Measurements from ENCODE around the gene PLEKHA1.

The PLEKHA1 gene

DNA sequence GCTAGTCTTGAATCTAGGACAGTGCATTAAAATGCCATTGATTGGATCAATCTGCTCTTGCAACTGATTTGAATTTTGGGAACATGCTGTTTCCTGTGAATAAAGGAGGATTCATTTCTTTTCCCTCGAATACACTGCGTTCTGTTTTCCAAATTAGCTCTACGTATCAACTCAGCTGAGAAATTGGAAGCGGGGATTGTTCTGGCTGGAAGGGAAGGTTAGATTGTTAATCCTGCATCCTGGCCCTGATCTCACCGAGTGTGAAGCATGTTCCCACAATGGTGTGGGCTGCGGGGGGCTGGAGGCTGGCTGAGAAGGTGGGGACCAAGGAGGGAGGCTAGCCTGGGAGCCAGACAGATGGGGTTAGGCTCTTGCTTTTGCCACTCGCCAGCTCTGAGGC, 104.5 kb downstream of the PLEKHA1 start:
- Histone ChIP-seq H3K9me3 (ENCODE audit: control insufficient read depth, insufficient read depth, low read length) (peaks cover 2% of the 10 kb centered on the region), H3K4me3 (ENCODE audit: low read depth, low read length) (no peak overlapping the region), H3K36me3 (ENCODE audit: control insufficient read depth, insufficient read depth, low read length) (no peaks in the 10 kb centered on the region), H3K4me1 (ENCODE audit: control insufficient read depth, insufficient read depth, low read length) (peaks cover 13% of the 10 kb centered on the region), H3K27me3 (ENCODE audit: control insufficient read depth, insufficient read depth, low read length) (no peaks in the 10 kb centered on the region), H3K9ac (ENCODE audit: low read depth, low read length) (no peak overlapping the region)

DNA sequence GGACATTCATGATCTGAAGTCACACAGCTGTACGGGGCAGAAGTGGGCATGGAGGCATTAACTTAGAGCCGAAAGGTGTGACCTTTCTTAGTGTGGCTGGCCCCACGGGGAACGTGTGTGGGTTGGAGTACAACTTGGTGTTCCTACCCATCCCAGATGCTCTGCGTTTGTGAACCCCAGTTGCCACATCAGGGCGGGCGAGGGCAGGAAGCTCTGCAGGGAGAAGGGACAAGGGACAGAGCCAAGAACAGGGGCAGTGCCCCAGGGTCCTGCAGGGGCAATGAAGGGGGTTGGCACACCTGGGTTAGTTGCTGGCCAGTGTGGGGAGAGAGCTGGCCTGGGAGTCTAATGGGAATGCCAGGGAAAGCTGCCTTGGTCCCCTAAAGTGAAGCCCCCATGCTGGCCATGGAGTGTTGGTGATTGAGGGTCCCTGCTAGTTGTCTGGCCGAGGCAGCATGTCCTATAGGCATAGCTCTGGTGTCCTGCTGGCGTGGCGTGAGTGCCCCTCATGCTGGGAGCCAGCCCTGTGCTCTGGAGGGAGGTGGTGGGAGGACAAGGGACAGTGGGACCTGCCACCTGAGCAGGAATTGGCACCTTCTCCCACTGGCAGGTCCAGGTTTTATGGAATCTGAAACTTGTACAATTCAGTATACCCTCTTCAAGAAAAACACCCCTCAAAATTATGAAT, 105.8 kb downstream of the PLEKHA1 start:
- H3K4me3 ChIP-seq (ENCODE audit: low read depth, low read length), result no peak overlapping the region
- no peaks in the 10 kb centered on the region for H3K36me3 ChIP-seq (ENCODE audit: control insufficient read depth, insufficient read depth, low read length)
- peaks cover 13% of the 10 kb centered on the region for H3K4me1 ChIP-seq (ENCODE audit: control insufficient read depth, insufficient read depth, low read length)
- no peak overlapping the region for H3K9ac ChIP-seq (ENCODE audit: low read depth, low read length)
- H3K9me3 ChIP-seq (ENCODE audit: control insufficient read depth, insufficient read depth, low read length), result peaks cover 2% of the 10 kb centered on the region
- no peaks in the 10 kb centered on the region for H3K27me3 ChIP-seq (ENCODE audit: control insufficient read depth, insufficient read depth, low read length)

DNA sequence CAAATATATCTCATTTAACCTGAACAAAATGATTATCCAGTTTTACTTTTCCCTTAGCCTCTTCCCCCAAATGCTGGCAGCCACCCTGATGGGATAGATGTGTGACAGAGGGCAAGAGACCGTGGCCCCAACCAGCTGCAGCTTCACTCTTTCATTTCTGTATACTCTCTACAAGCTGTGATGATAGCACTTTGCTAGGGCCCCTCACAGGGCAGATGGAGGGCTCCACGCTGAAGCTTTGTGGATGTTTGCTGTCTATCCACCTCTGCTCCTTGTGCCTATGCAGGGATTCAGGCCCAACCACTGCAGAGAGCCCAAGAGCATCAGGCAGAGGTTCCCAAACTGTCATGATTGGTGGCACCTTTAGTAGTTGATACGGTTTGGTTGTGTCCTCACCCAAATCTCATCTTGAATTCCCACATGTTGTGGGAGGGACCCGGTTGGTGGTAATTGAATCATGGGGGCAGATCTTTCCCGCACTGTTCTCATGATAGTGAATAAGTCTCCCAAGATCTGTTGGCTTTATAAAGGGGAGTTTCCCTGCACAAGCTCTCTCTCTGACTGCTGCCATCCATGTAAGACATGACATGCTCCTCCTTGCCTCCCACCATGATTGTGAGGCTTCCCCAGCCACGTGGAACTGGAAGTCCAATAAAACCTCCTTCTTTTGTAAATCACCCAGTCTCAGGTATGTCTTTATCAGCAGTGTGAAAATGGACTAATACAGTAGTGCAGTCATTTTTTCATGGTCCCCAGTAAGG, 107.0 kb downstream of the PLEKHA1 start:
- H3K27me3 ChIP-seq (ENCODE audit: control insufficient read depth, insufficient read depth, low read length), result no peaks in the 10 kb centered on the region
- H3K9me3 ChIP-seq (ENCODE audit: control insufficient read depth, insufficient read depth, low read length), result peaks cover 2% of the 10 kb centered on the region
- peaks cover 7% of the 10 kb centered on the region for H3K4me1 ChIP-seq (ENCODE audit: control insufficient read depth, insufficient read depth, low read length)
- H3K9ac ChIP-seq (ENCODE audit: low read depth, low read length), result no peak overlapping the region
- H3K4me3 ChIP-seq (ENCODE audit: low read depth, low read length), result no peak overlapping the region
- H3K36me3 ChIP-seq (ENCODE audit: control insufficient read depth, insufficient read depth, low read length), result no peaks in the 10 kb centered on the region

Measured in iPS-15b (cell line).